Measurements from ENCODE around the gene ZSWIM7. TPM values are rescaled to one million over a fixed set of nuclear protein-coding genes. Genes with fewer than 3 reads are reported as not detected.

ZSWIM7 gene
- total RNA-seq, 3 donors from 2014 or later (not counting 1 experiment from before 2014, with no cell fraction given): 14.6 to 19.0 (median 16.3) TPM

DNA sequence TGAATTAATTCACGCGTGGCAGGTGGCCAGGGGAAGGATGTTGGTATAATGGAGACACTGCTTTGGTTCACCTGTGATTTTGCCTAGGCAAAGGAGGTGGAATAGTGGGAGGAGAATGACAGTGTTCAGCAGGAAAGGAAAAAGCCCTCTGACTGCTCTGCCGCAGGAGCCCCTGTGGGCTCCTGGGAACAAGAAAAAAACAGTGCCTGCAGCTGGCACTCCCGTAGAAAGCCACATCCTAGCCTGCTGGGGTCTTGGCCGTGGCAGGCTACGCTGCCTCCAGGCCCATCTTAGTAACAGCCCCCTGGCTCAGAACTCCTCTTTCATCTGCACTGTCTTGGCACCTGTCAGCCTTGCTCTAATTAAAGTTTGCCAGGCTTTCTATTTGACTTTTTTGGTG lies 34.0 kb downstream of the ZSWIM7 start:
- peak overlapping the region in 1 of 2 donors; percentile 45 for H3K27ac Mint-ChIP-seq
- no peak overlapping the region for H3K4me3 Mint-ChIP-seq
- ATAC-seq: no peak

DNA sequence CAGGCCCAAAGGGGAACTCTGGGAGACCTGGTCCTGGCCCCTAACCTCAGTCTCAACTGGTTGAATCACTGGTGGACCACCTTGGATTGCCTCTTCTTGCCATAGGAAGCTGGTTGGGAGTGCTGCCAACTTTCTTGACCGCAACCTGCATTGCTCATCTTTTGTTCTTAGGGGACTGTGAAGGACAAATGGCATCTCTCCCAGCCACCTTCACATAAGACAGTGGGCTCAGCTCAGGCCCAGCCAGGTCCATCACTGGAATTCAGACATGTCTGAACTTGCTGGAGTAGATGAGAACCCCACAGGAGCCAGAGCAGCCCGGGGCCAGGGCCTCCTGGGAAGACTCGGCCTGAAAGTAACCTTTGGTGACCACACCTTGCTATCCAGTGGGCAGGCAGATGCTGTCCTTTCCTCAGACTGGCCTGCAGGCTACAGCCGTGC lies 35.8 kb downstream of the ZSWIM7 start:
- Histone ChIP-seq H3K36me3 (ENCODE audit: control insufficient read depth, insufficient read depth, low read length) (no peaks in the 10 kb centered on the region), H3K4me1 (ENCODE audit: control insufficient read depth, insufficient read depth, low read length) (peaks cover 19% of the 10 kb centered on the region), H3K27me3 (ENCODE audit: control insufficient read depth, insufficient read depth, low read length) (no peaks in the 10 kb centered on the region), H3K27ac (ENCODE audit: low read length) (no peak overlapping the region), H3K4me3 (ENCODE audit: low read length) (no peak overlapping the region), H3K9me3 (ENCODE audit: control insufficient read depth, insufficient read depth, low read length) (no peaks in the 10 kb centered on the region)
- intact Hi-C loops (cut with micrococcal nuclease): no loop called here
- TF ChIP-seq, protein P1, sequence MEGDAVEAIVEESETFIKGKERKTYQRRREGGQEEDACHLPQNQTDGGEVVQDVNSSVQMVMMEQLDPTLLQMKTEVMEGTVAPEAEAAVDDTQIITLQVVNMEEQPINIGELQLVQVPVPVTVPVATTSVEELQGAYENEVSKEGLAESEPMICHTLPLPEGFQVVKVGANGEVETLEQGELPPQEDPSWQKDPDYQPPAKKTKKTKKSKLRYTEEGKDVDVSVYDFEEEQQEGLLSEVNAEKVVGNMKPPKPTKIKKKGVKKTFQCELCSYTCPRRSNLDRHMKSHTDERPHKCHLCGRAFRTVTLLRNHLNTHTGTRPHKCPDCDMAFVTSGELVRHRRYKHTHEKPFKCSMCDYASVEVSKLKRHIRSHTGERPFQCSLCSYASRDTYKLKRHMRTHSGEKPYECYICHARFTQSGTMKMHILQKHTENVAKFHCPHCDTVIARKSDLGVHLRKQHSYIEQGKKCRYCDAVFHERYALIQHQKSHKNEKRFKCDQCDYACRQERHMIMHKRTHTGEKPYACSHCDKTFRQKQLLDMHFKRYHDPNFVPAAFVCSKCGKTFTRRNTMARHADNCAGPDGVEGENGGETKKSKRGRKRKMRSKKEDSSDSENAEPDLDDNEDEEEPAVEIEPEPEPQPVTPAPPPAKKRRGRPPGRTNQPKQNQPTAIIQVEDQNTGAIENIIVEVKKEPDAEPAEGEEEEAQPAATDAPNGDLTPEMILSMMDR (IDR thresholded peaks at IDR 0.05): no peak
- Mint-ChIP-seq H3K27ac (no peak overlapping the region), H3K4me1 (peaks cover 15 to 16% of the 10 kb centered on the region in 2 donors), H3K9me3 (no peaks in the 10 kb centered on the region), H3K36me3 (no peaks in the 10 kb centered on the region), H3K27me3 (ENCODE audit: low read depth in 2 of 2) (peaks cover 0 to 8% of the 10 kb centered on the region in 2 donors), H3K4me3 (no peak overlapping the region)
- 94% methylated on average over 4 of the region's 4 CpGs for WGBS (ENCODE audit: insufficient coverage)
- DNase-seq (no peak), ATAC-seq (no peak)

More for the DNA sequence above, 34.0 kb downstream of the ZSWIM7 start:
- no peaks in the 10 kb centered on the region for H3K36me3 ChIP-seq (ENCODE audit: control insufficient read depth, insufficient read depth, low read length)
- TF ChIP-seq, protein P1 (IDR thresholded peaks at IDR 0.05): no peak
- peaks cover 8 to 9% of the 10 kb centered on the region in 2 donors for H3K27me3 Mint-ChIP-seq (ENCODE audit: low read depth in 2 of 2)
- no peak overlapping the region for H3K27ac ChIP-seq (ENCODE audit: low read length)
- no peaks in the 10 kb centered on the region for H3K27me3 ChIP-seq (ENCODE audit: control insufficient read depth, insufficient read depth, low read length)
- H3K4me3 ChIP-seq (ENCODE audit: low read length): no peak overlapping the region
- H3K4me1 Mint-ChIP-seq: peaks cover 10% of the 10 kb centered on the region in 2 donors
- intact Hi-C loops (cut with micrococcal nuclease): no loop called here
- H3K9me3 Mint-ChIP-seq: no peaks in the 10 kb centered on the region
- peaks cover 15% of the 10 kb centered on the region for H3K4me1 ChIP-seq (ENCODE audit: control insufficient read depth, insufficient read depth, low read length)
- WGBS (ENCODE audit: insufficient coverage): 44% methylated on average over 6 of the region's 6 CpGs
- no peak for DNase-seq
- no peaks in the 10 kb centered on the region for H3K36me3 Mint-ChIP-seq
- no peaks in the 10 kb centered on the region for H3K9me3 ChIP-seq (ENCODE audit: control insufficient read depth, insufficient read depth, low read length)

DNA sequence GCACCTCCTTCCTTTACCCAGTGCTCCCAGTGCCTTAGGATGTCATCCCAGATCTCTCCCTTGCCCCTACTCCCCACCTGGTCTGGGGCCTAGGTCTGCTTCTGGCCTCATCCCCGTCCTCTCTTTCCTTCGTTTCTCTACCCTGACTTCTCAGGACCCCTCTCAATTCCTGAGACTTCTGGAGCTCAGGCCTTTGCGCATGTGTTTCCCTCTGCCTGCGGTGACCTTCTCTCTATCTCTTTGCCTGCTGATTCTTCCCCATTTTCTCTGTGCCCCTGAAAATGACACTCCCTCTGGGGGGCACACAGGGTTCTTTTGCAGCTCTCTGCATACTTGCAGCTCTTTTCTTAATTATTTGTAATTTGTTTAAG lies 41.0 kb downstream of the ZSWIM7 start:
- WGBS (ENCODE audit: insufficient coverage): 82% methylated on average over 4 of the region's 4 CpGs
- Mint-ChIP-seq H3K36me3 (no peaks in the 10 kb centered on the region), H3K27me3 (ENCODE audit: low read depth in 2 of 2) (peaks cover 0 to 11% of the 10 kb centered on the region in 2 donors), H3K9me3 (no peaks in the 10 kb centered on the region), H3K4me1 (peaks cover 7 to 11% of the 10 kb centered on the region in 2 donors), H3K27ac (peak overlapping the region in 1 of 2 donors; percentile 63), H3K4me3 (no peak overlapping the region)
- H3K4me1 ChIP-seq (ENCODE audit: control insufficient read depth, insufficient read depth, low read length): peaks cover 9% of the 10 kb centered on the region
- no peaks in the 10 kb centered on the region for H3K9me3 ChIP-seq (ENCODE audit: control insufficient read depth, insufficient read depth, low read length)
- intact Hi-C loops (cut with micrococcal nuclease): no loop called here
- DNase-seq (no peak), ATAC-seq (no peak)
- no peak overlapping the region for H3K4me3 ChIP-seq (ENCODE audit: low read length)
- TF ChIP-seq, protein P1 (IDR thresholded peaks at IDR 0.05): no peak
- no peak overlapping the region for H3K27ac ChIP-seq (ENCODE audit: low read length)
- no peaks in the 10 kb centered on the region for H3K27me3 ChIP-seq (ENCODE audit: control insufficient read depth, insufficient read depth, low read length)
- H3K36me3 ChIP-seq (ENCODE audit: control insufficient read depth, insufficient read depth, low read length): no peaks in the 10 kb centered on the region
